ENCODE results near the gene PSENEN. TPM values are rescaled to one million over a fixed set of nuclear protein-coding genes. Genes with fewer than 3 reads are reported as not detected.
"Not testable (repeated sequence)": the region's sequence is repeated elsewhere in the genome, so short reads cannot be mapped to it uniquely, and the experiment has no call there.

PSENEN gene
- total RNA-seq, 6 experiments from 2014 or later = 24.2 to 42.9 (median 35.8) TPM

GRCh38 chr19:35764432-35765315, 19.2 kb downstream of the PSENEN start:
- H3K36me3 ChIP-seq = peaks cover 0 to 4% (median 0%) of the 10 kb centered on the region in 4 donors
- H3K27ac ChIP-seq = no peak overlapping the region
- ATAC-seq (peak in 1 of 4 donors; percentile 5), DNase-seq (peak in 1 of 3 donors; percentile 44)
- 100% methylated on average over 4 of the region's 17 CpGs for WGBS (ENCODE audit: insufficient coverage, low coverage, low lambda C conversion rate, missing lambda C conversion rate)
- H3K9me3 ChIP-seq = no peaks in the 10 kb centered on the region
- intact Hi-C loops (cut with DNase I) = no loop called here
- H3K27me3 ChIP-seq = no peaks in the 10 kb centered on the region
- no peak overlapping the region for H3K4me3 ChIP-seq
- TF ChIP-seq POLR2A (IDR thresholded peaks at IDR 0.05) (no peak), CTCF (IDR thresholded peaks at IDR 0.05) (no peak)
- H3K4me1 ChIP-seq = no peaks in the 10 kb centered on the region

DNA sequence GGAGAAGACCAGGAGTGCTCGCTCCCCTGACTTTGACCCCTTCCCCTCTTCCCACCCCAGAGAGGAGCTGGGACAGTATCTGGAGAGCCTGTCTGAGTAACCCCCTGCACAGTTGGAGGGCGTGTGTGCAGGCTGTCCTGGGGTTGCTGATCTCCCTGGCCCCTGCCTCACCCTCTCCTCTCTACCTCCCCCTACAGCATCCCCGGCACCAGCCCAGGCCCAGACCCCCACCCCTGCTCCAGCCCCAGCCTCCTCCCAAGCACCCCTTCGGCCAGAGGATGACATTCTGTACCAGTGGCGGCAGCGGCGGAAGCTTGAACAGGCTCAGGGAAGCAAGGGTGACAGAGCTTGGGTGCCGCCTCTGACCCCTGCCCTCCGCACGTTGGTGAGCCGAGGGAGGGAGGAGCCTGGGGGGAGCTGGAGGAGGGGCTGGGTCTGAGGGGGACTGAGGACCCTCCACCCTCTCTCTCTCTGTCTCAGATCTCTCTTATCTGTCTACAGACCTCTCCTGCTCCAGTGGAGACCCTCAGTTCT, 21.2 kb downstream of the PSENEN start:
- H3K36me3 ChIP-seq = peaks cover 0 to 4% (median 0%) of the 10 kb centered on the region in 4 donors
- TF ChIP-seq POLR2A (IDR thresholded peaks at IDR 0.05) = no peak
- no peak for TF ChIP-seq CTCF (IDR thresholded peaks at IDR 0.05)
- ATAC-seq = peak in 2 of 4 donors; percentile 7 to 37
- intact Hi-C loops (cut with DNase I) = no loop called here
- no peaks in the 10 kb centered on the region for H3K4me1 ChIP-seq
- H3K27me3 ChIP-seq = no peaks in the 10 kb centered on the region
- H3K4me3 ChIP-seq = no peak overlapping the region
- 71% methylated on average over 5 of the region's 11 CpGs for WGBS (ENCODE audit: insufficient coverage, low coverage, low lambda C conversion rate, missing lambda C conversion rate)
- H3K27ac ChIP-seq = no peak overlapping the region
- H3K9me3 ChIP-seq = no peaks in the 10 kb centered on the region
- peak in 2 of 3 donors; percentile 13 to 39 for DNase-seq

DNA sequence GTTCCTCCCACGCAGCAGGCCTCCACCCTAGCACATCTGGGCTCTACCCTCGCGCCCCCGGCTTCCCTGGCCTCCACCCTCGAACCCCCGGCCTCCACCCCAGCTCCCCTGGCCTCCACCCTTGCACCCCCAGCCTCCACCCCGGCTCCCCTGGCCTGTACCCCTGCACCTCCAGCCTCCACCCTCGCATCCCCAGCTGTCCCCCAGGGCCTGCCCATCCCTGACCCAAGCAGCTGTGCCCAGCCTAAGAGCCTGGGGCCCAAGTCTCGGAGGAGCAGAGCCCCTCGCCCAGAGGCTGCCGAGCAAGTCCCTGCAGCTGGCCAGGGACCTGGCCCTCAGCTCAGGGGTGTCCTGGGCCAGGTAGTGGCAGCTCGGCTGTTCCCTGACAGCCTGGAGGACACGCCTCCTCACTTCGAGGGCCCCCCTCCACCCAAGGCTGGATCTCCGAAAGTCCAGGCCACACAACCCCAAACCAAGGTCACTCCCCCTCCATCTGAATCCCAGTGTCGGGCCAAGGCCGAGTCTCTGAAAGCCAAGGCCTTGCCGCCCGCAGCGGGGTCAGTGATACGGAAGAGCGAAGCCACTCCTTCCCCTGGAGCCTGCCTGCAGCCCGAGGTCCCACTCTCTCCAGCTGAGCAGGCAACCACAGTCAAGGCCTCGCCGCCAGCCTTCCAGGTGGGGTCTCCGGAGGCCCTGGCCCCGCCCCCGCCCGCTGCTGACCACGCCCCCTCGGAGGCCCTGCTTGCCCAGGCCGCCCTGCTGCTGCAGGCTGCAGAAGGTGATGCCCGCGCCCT, 22.0 kb downstream of the PSENEN start:
- Histone ChIP-seq H3K27ac (no peak overlapping the region), H3K36me3 (no peaks in the 10 kb centered on the region), H3K9me3 (no peaks in the 10 kb centered on the region), H3K4me3 (no peak overlapping the region), H3K27me3 (no peaks in the 10 kb centered on the region), H3K4me1 (no peaks in the 10 kb centered on the region)
- intact Hi-C loops (cut with DNase I) = no loop called here
- peak in 2 of 3 donors; percentile 15 to 53 for DNase-seq
- ATAC-seq = peak in 2 of 4 donors; percentile 32 to 33
- WGBS (ENCODE audit: insufficient coverage, low coverage, low lambda C conversion rate, missing lambda C conversion rate) = 80% methylated on average over 13 of the region's 34 CpGs
- TF ChIP-seq POLR2A (IDR thresholded peaks at IDR 0.05) (no peak), CTCF (IDR thresholded peaks at IDR 0.05) (no peak)

- Histone ChIP-seq H3K4me3 (no peak overlapping the region), H3K27ac (no peak overlapping the region)
Observed at GRCh38 chr19:35768082-35768421, 22.6 kb downstream of the PSENEN start.

GRCh38 chr19:35772362-35772761, 26.9 kb downstream of the PSENEN start:
- DNase-seq; H3K4me1 ChIP-seq; intact Hi-C loops (cut with DNase I); H3K4me3 ChIP-seq; H3K27me3 ChIP-seq; H3K9me3 ChIP-seq; H3K27ac ChIP-seq; ATAC-seq; H3K36me3 ChIP-seq: not testable (repeated sequence)
- 94% methylated on average over 5 of the region's 5 CpGs for WGBS (ENCODE audit: insufficient coverage, low coverage, low lambda C conversion rate, missing lambda C conversion rate)

More at GRCh38 chr19:35768082-35768421, 22.6 kb downstream of the PSENEN start:
- ATAC-seq = no peak
- intact Hi-C loops (cut with DNase I) = no loop called here
- DNase-seq = peak in 1 of 3 donors; percentile 14
- Histone ChIP-seq H3K9me3 (no peaks in the 10 kb centered on the region), H3K27me3 (no peaks in the 10 kb centered on the region), H3K36me3 (no peaks in the 10 kb centered on the region), H3K4me1 (no peaks in the 10 kb centered on the region)
- 33% methylated on average over 1 of the region's 15 CpGs for WGBS (ENCODE audit: insufficient coverage, low coverage, low lambda C conversion rate, missing lambda C conversion rate)
- TF ChIP-seq CTCF (IDR thresholded peaks at IDR 0.05) (no peak), POLR2A (IDR thresholded peaks at IDR 0.05) (no peak)

Measured in right lobe of liver (tissue), 6 donors.